ENCODE results near the gene CARS2. TPM values are rescaled to one million over a fixed set of nuclear protein-coding genes. Genes with fewer than 3 reads are reported as not detected.

Gene CARS2
- total RNA-seq, 4 donors from 2014 or later = 50.6 to 123 (median 97.7) TPM

DNA sequence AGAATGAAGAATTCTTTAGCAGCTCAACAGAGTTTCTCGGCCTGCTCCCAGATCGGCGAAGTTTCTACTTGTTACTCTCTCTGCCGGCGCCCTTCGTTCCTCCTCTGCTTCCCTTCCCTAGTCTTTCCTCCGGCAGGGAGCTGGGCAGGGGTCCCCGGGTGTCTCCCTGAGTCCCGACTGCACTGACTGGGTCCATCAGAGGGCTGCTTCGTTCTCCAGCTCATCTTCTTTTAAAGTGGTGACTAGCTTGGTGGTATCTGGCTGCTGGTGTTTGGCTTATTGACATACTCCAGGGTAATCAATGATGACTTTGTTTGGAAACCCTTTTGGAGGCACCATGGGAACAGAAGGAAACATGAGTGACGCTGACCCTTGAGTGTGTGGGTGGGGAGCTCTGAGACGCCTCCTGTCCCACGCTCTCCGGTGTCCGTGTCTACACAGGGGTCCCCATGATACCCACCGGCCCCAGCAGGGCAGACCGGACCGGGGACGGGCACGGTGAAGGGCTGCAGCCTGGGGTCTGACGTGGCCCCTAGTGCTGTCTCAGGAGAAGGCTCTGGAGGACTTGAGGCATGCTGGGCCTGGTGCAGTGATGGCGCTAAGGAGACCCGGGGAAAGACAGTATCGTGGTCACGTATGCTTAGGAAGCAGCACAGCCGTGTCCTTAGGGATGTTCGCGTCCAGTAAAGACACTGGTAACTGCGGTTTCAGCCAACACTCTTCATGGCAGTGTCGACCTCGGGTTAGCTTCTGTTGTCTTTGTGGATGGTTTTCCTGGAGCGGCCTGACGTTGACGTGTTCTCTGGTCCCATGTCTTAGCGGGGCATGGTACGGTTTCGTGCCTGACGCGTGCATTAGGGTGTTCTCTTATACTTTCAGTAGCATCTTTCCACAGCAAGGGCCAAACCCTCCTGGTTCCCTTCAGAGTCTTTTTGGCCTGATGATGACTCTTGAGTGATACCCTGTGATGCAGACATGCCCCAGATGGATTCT lies 66.8 kb downstream of the CARS2 start:
- H3K36me3 ChIP-seq = peaks cover 0 to 98% (median 3%) of the 10 kb centered on the region in 3 donors

DNA sequence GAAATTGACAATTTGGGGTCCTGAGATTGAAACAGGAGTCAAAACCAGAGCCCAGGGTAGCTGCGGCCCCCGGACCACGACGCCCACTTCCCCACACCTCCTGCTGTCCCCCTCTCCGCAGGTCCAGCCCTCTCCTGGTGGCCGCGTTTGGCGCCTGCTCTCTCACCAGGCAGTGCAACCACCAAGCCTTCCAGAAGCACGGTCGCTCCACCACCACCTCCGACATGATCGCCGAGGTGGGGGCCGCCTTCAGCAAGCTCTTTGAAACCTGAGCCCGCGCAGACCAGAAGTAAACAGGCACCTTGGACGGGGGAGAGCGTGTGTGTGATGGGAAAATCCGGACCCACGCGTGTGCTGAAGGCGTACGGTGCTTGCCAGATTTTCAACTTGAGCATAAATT lies 67.7 kb downstream of the CARS2 start:
- H3K4me3 ChIP-seq = no peak overlapping the region
- no peaks in the 10 kb centered on the region for H3K27me3 ChIP-seq
- H3K27ac ChIP-seq = no peak overlapping the region
- no peak for DNase-seq
- no peaks in the 10 kb centered on the region for H3K9me3 ChIP-seq
- H3K4me1 ChIP-seq = peaks cover 0 to 11% (median 0%) of the 10 kb centered on the region in 4 donors
- H3K36me3 ChIP-seq = peaks cover 0 to 93% (median 3%) of the 10 kb centered on the region in 3 donors
- TF ChIP-seq, protein P1, sequence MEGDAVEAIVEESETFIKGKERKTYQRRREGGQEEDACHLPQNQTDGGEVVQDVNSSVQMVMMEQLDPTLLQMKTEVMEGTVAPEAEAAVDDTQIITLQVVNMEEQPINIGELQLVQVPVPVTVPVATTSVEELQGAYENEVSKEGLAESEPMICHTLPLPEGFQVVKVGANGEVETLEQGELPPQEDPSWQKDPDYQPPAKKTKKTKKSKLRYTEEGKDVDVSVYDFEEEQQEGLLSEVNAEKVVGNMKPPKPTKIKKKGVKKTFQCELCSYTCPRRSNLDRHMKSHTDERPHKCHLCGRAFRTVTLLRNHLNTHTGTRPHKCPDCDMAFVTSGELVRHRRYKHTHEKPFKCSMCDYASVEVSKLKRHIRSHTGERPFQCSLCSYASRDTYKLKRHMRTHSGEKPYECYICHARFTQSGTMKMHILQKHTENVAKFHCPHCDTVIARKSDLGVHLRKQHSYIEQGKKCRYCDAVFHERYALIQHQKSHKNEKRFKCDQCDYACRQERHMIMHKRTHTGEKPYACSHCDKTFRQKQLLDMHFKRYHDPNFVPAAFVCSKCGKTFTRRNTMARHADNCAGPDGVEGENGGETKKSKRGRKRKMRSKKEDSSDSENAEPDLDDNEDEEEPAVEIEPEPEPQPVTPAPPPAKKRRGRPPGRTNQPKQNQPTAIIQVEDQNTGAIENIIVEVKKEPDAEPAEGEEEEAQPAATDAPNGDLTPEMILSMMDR (IDR thresholded peaks at IDR 0.05) = no peak
- no peak for TF ChIP-seq POLR2A (IDR thresholded peaks at IDR 0.05)

More for the DNA sequence above, 66.8 kb downstream of the CARS2 start:
- Histone ChIP-seq H3K27me3 (no peaks in the 10 kb centered on the region), H3K4me3 (no peak overlapping the region), H3K27ac (no peak overlapping the region), H3K9me3 (no peaks in the 10 kb centered on the region), H3K4me1 (peaks cover 0 to 11% (median 0%) of the 10 kb centered on the region in 4 donors)
- TF ChIP-seq POLR2A (IDR thresholded peaks at IDR 0.05) = no peak
- TF ChIP-seq, protein P1 (IDR thresholded peaks at IDR 0.05) = no peak
- no peak for DNase-seq

DNA sequence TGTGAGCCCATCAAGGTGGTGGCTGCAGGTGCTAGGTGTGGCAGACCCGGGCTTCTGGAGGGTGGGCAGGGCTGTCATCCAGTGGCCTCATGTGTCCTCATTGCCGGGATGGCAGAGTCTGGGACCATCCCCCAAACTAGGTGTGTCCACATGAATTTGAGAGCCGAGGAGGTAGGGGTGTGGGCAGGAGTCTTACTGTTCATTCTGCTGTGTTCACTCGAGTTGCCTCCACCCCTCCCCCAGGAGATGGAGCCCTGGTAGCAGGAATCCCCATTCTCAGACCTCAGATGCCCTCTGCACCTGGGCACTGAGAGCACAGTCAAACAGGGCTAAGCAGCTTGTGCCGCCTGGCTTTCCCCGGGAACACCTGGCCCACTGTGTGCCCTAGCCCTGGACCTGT lies 68.2 kb downstream of the CARS2 start:
- H3K4me3 ChIP-seq = no peak overlapping the region
- peaks cover 0 to 11% (median 0%) of the 10 kb centered on the region in 4 donors for H3K4me1 ChIP-seq
- no peaks in the 10 kb centered on the region for H3K9me3 ChIP-seq
- H3K27me3 ChIP-seq = no peaks in the 10 kb centered on the region
- H3K36me3 ChIP-seq = peaks cover 0 to 91% (median 3%) of the 10 kb centered on the region in 3 donors
- TF ChIP-seq, protein P1 (IDR thresholded peaks at IDR 0.05) = no peak
- TF ChIP-seq POLR2A (IDR thresholded peaks at IDR 0.05) = no peak
- no peak overlapping the region for H3K27ac ChIP-seq
- DNase-seq = no peak

DNA sequence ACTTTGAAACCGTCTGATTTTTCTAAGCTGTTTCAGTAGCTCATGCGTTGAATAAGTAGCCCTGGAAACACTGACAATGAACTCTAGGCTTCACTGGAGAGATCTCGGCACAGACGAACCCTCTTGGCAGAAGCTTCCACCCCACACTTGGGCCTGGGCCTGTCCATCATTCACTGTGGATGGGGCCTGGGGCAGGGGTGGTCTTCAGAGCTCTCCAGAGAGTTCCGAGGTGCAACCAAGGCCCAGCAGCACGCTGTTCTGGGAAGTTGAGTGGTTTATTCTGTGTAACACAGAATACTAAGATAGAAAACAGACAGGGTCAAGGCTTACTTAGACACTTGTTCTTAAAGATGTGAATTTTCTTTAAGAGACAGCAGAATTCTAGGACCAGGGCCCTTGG lies 68.6 kb downstream of the CARS2 start:
- H3K27me3 ChIP-seq = no peaks in the 10 kb centered on the region
- H3K9me3 ChIP-seq = no peaks in the 10 kb centered on the region
- no peak for DNase-seq
- peaks cover 0 to 91% (median 3%) of the 10 kb centered on the region in 3 donors for H3K36me3 ChIP-seq
- H3K27ac ChIP-seq = no peak overlapping the region
- TF ChIP-seq, protein P1 (IDR thresholded peaks at IDR 0.05) = no peak
- no peak for TF ChIP-seq POLR2A (IDR thresholded peaks at IDR 0.05)
- no peak overlapping the region for H3K4me3 ChIP-seq
- peaks cover 0 to 11% (median 0%) of the 10 kb centered on the region in 4 donors for H3K4me1 ChIP-seq

DNA sequence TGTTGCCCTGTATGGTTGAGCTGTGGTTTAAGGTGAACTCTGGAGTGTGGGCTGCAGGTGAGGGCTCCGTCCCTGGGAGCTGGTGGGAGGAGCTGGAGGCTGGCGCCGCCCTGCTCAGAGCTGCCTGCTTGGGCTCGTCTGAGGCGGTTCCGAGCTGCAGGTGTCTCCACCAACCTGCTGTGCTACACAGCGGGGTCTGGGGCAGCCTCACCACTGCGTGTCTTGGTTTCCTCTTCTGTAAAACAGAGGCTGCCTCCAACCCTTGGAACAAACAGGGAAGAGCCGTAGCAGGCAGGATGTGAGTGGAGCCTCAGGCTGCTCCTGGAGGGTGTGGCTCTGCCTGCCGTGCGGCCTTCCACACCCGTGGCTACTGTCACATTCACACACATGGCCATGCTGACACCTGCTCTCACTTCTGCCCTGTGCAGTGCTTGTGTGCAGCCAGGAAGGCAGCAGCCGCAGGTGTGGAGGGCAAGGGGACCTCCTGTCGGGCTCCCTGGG lies 69.2 kb downstream of the CARS2 start:
- Histone ChIP-seq H3K4me1 (peaks cover 0 to 11% (median 0%) of the 10 kb centered on the region in 4 donors), H3K27ac (no peak overlapping the region), H3K27me3 (no peaks in the 10 kb centered on the region), H3K36me3 (peaks cover 0 to 90% (median 3%) of the 10 kb centered on the region in 3 donors), H3K9me3 (no peaks in the 10 kb centered on the region), H3K4me3 (no peak overlapping the region)
- no peak for DNase-seq
- TF ChIP-seq, protein P1 (IDR thresholded peaks at IDR 0.05) = no peak
- TF ChIP-seq POLR2A (IDR thresholded peaks at IDR 0.05) = no peak

All from Peyer's patch (tissue), 4 donors.